Activated naive CD4-positive, alpha-beta T cell treated with anti-CD3 and anti-CD28 coated beads, Interleukin-2, amount 50 U/mL, for 24 hours (primary cell): ENCODE results near the gene MYOM1.

ENCODE experiments used
- H3K27ac Mint-ChIP-seq: one replicate; pipeline ENCODE4 v1.8.0; 2021; ENCODE audit warnings: mild to moderate bottlenecking, mixed read lengths
- H3K27me3 Mint-ChIP-seq: one replicate; pipeline ENCODE4 v1.8.0; 2021; ENCODE audit warnings: mixed read lengths
- H3K36me3 Mint-ChIP-seq: one replicate; pipeline ENCODE4 v1.8.0; 2021; ENCODE audit warnings: mixed read lengths
- H3K4me1 Mint-ChIP-seq: one replicate; pipeline ENCODE4 v1.8.0; 2021; ENCODE audit warnings: mixed read lengths
- H3K4me3 Mint-ChIP-seq: one replicate; pipeline ENCODE4 v1.8.0; 2021; ENCODE audit warnings: mild to moderate bottlenecking, mixed read lengths
- H3K9me3 Mint-ChIP-seq: one replicate; pipeline ENCODE4 v1.8.0; 2021; ENCODE audit warnings: mixed read lengths

MYOM1 gene

GRCh38 chr18:3186678-3187658, 32.8 kb downstream of the MYOM1 start:
- no peaks in the 10 kb centered on the region for H3K27me3 Mint-ChIP-seq
- no peaks in the 10 kb centered on the region for H3K4me1 Mint-ChIP-seq
- no peak overlapping the region for H3K4me3 Mint-ChIP-seq
- peaks cover 6% of the 10 kb centered on the region for H3K36me3 Mint-ChIP-seq
- H3K27ac Mint-ChIP-seq = no peak overlapping the region
- H3K9me3 Mint-ChIP-seq = no peaks in the 10 kb centered on the region

GRCh38 chr18:3184275-3184963, 35.3 kb downstream of the MYOM1 start:
- no peaks in the 10 kb centered on the region for H3K27me3 Mint-ChIP-seq
- no peak overlapping the region for H3K27ac Mint-ChIP-seq
- no peaks in the 10 kb centered on the region for H3K9me3 Mint-ChIP-seq
- H3K4me1 Mint-ChIP-seq = no peaks in the 10 kb centered on the region
- H3K36me3 Mint-ChIP-seq = peaks cover 4% of the 10 kb centered on the region
- no peak overlapping the region for H3K4me3 Mint-ChIP-seq

- Mint-ChIP-seq H3K9me3 (no peaks in the 10 kb centered on the region), H3K4me1 (no peaks in the 10 kb centered on the region), H3K4me3 (no peak overlapping the region), H3K27ac (no peak overlapping the region), H3K27me3 (no peaks in the 10 kb centered on the region), H3K36me3 (peaks cover 2% of the 10 kb centered on the region)
Measured at GRCh38 chr18:3183103-3183717, 36.6 kb downstream of the MYOM1 start.

DNA sequence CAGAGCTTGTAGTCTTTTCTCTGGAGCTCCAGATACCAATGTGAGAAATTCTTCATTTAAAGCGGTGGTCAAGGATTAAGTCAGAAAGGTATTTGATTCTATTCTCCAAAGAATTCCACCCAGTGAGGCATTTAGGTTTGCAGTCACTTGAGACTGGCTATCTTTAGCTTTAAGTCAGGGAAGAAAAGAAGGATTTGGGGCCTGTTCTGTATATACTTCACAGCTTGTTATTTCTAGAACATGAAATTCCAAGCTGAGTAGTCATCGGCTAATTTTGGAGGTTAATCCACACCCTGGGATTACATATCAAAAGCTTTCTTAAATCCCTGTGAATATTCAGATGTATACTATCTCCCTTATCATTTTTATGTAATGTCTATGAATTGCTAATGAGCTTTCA, 39.4 kb downstream of the MYOM1 start:
- Mint-ChIP-seq H3K4me1 (no peaks in the 10 kb centered on the region), H3K9me3 (no peaks in the 10 kb centered on the region), H3K27ac (no peak overlapping the region), H3K4me3 (no peak overlapping the region), H3K36me3 (no peaks in the 10 kb centered on the region), H3K27me3 (no peaks in the 10 kb centered on the region)

DNA sequence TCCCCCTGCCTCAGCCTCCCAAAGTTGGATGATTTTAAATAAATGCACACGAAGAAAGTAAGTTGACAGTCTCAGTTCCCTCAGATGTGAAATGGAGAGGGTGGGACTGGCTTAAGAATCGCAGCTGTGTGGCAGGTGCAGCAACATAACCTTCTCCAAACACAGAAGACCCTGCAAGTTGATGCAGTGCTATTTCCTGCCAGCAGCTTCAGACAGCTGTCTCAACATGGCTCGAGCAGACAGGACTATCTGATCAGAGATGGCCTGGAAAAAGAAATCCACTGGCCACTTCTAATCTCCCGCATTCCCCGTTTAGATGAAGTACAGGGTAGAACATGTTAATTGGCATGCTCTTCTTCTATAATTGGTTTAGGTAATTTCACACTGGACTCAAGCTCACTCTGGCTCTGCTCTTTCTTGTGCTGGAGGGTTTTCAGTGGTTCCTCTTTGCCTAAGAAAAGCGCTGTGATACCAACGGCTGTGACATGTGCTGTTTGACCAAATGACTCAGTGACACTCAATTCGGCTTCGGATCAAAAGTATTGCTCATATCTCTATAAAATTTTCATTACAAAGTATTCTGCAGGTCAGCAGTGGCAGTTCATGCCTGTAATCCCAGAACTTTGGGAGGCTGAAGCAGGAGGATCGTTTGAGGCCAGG, 40.2 kb downstream of the MYOM1 start:
- Mint-ChIP-seq H3K27ac (no peak overlapping the region), H3K4me3 (no peak overlapping the region), H3K36me3 (peaks cover 2% of the 10 kb centered on the region), H3K4me1 (no peaks in the 10 kb centered on the region), H3K9me3 (no peaks in the 10 kb centered on the region), H3K27me3 (no peaks in the 10 kb centered on the region)

GRCh38 chr18:3177902-3178687, 41.7 kb downstream of the MYOM1 start:
- Mint-ChIP-seq H3K4me1 (no peaks in the 10 kb centered on the region), H3K27me3 (no peaks in the 10 kb centered on the region), H3K9me3 (no peaks in the 10 kb centered on the region), H3K4me3 (no peak overlapping the region), H3K36me3 (peaks cover 2% of the 10 kb centered on the region), H3K27ac (no peak overlapping the region)

DNA sequence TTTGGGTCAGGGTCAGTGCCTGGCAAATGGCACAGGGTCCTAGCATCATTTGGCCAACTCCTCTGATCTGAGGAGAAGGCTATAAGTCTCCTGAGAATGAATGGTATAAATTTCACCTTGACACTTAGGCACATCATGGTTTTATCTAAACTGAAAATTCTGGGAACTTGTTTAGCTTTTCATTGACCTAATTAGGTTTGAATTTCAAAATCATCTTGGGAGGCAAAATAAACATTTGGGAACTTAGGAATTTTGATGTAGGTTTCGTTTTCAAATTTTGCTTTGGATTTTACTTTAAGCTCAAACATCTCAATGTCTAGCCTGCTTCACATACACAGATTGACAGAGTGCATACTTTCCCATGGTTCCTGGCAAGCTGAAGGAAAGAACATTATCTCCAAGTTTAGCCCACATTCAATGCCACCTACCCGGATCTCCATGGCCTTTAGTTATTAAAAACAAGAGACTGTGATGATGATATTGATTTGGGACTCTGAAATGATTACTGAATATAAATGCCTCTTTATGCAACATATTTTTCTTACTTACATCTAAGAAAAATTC, 44.5 kb downstream of the MYOM1 start:
- Mint-ChIP-seq H3K36me3 (peaks cover 2% of the 10 kb centered on the region), H3K4me1 (no peaks in the 10 kb centered on the region), H3K4me3 (no peak overlapping the region), H3K9me3 (no peaks in the 10 kb centered on the region), H3K27me3 (no peaks in the 10 kb centered on the region), H3K27ac (no peak overlapping the region)

GRCh38 chr18:3172097-3172496, 47.7 kb downstream of the MYOM1 start:
- no peaks in the 10 kb centered on the region for H3K9me3 Mint-ChIP-seq
- no peak overlapping the region for H3K4me3 Mint-ChIP-seq

DNA sequence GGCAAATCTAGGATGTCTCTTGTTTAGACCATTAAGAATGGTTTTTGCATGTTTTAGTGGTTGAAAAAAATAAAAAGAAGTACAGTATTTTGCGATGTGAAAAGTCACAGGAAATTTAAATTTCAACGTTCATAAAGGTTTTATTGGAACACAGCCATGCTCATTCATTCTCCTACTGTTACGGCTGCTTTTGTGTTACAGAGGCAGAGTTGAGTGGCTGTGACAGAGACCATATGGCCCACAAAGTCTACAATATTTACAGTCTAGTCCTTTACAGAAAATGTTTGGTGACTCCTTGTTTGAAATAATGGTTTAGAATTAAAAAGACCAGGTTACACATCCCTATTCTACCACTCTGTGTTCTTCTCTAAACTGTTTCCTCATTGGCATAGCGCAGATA, 48.1 kb downstream of the MYOM1 start:
- H3K9me3 Mint-ChIP-seq = no peaks in the 10 kb centered on the region
- no peaks in the 10 kb centered on the region for H3K27me3 Mint-ChIP-seq
- no peaks in the 10 kb centered on the region for H3K4me1 Mint-ChIP-seq
- peaks cover 6% of the 10 kb centered on the region for H3K36me3 Mint-ChIP-seq
- H3K27ac Mint-ChIP-seq = no peak overlapping the region
- no peak overlapping the region for H3K4me3 Mint-ChIP-seq

More at GRCh38 chr18:3172097-3172496, 47.7 kb downstream of the MYOM1 start:
- no peak overlapping the region for H3K27ac Mint-ChIP-seq
- H3K27me3 Mint-ChIP-seq = no peaks in the 10 kb centered on the region
- H3K36me3 Mint-ChIP-seq = peaks cover 6% of the 10 kb centered on the region
- no peaks in the 10 kb centered on the region for H3K4me1 Mint-ChIP-seq

- Mint-ChIP-seq H3K4me1 (no peaks in the 10 kb centered on the region), H3K9me3 (no peaks in the 10 kb centered on the region), H3K27ac (no peak overlapping the region), H3K36me3 (peaks cover 6% of the 10 kb centered on the region), H3K27me3 (no peaks in the 10 kb centered on the region), H3K4me3 (no peak overlapping the region)
Measured at GRCh38 chr18:3170441-3171161, 49.2 kb downstream of the MYOM1 start.

- Mint-ChIP-seq H3K27ac (no peak overlapping the region), H3K4me1 (no peaks in the 10 kb centered on the region), H3K9me3 (no peaks in the 10 kb centered on the region), H3K36me3 (peaks cover 11% of the 10 kb centered on the region), H3K27me3 (no peaks in the 10 kb centered on the region), H3K4me3 (no peak overlapping the region)
Measured at GRCh38 chr18:3164381-3164780, 55.4 kb downstream of the MYOM1 start.

DNA sequence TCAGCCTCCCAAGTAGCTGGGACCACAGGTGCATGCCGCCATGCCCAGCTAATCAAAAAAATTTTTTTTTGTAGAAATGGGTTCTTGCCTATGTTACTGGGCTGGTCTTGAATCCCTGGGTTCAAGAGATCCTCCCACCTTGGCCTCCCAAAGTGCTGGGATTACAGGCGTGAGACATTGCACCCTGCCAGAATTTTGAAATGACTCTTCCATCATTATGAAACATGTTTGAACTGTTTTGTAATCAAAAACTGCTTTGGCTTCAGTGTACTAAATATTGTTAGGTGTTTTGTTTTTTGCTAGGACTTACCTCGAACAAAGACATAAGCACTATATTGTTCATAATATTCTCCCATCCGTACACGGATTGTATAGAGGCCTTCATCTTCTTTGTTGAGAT, 55.8 kb downstream of the MYOM1 start:
- H3K9me3 Mint-ChIP-seq = no peaks in the 10 kb centered on the region
- no peak overlapping the region for H3K27ac Mint-ChIP-seq
- H3K4me1 Mint-ChIP-seq = no peaks in the 10 kb centered on the region
- H3K4me3 Mint-ChIP-seq = no peak overlapping the region
- peaks cover 11% of the 10 kb centered on the region for H3K36me3 Mint-ChIP-seq
- no peaks in the 10 kb centered on the region for H3K27me3 Mint-ChIP-seq

DNA sequence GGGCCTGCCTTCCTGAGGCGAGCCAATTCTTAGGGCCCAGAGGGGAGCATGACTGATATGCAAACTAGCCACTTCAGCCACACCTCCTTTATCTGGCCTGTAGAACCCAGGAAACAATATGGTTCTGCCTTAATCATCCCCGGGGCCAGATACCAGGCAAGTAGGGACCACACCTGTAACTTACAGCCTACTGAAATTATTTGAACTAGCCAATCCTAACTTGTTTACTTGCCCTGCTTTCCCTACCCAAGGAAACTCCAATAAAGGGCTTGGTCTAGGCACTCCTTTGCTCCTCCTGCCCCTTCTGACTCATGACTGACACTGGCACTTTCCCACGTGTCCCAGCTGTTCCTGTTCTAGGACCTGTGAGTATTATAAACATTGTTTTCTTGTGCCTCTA, 57.6 kb downstream of the MYOM1 start:
- Mint-ChIP-seq H3K27ac (no peak overlapping the region), H3K4me3 (no peak overlapping the region), H3K36me3 (peaks cover 7% of the 10 kb centered on the region), H3K27me3 (no peaks in the 10 kb centered on the region), H3K9me3 (no peaks in the 10 kb centered on the region), H3K4me1 (no peaks in the 10 kb centered on the region)

DNA sequence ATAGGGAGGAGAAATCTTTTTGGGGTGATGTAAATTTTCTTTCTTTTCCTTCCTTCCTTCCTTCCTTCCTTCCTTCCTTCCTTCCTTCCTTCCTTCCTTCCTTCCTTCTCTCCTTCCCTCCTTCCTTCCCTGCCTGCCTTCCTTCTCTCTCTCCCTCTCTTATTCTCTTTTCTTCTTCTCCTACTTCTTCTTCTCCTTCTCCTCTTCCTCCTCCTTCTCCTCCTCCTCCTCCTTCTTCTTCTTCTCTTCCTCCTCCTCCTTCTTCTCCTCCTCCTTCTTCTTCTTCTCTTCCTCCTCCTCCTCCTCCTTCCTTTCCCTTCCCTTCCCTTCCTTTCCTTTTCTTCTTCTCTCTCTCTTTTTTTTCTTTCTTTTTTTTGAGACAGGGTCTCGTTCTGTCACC, 59.9 kb downstream of the MYOM1 start:
- Mint-ChIP-seq H3K9me3 (no peaks in the 10 kb centered on the region), H3K27me3 (no peaks in the 10 kb centered on the region), H3K4me1 (no peaks in the 10 kb centered on the region), H3K36me3 (peaks cover 7% of the 10 kb centered on the region), H3K4me3 (no peak overlapping the region), H3K27ac (no peak overlapping the region)
